Kidney epithelial cell (primary cell): Measurements from ENCODE around the gene ITPKA. TPM values are rescaled to one million over a fixed set of nuclear protein-coding genes. Genes with fewer than 3 reads are reported as not detected.

Experiments
- DNase-seq: peaks from one replicate; pipeline ENCODE4 v3.0.0-alpha.2; 2010; ENCODE audit warnings: low read depth
- H3K27me3 ChIP-seq: 2 replicates; pipeline ENCODE4 v1.6.0; 2011; ENCODE audit warnings: low read length; ENCODE audit not compliant: control insufficient read depth, insufficient read depth
- H3K36me3 ChIP-seq: 2 replicates; pipeline ENCODE4 v1.5.1; 2011; ENCODE audit warnings: low read length; ENCODE audit not compliant: control insufficient read depth, insufficient read depth
- H3K4me3 ChIP-seq: 2 replicates; pipeline ENCODE4 v1.5.1; 2011; ENCODE audit warnings: low read depth, mild to moderate bottlenecking, control low read depth, low read length
- total RNA-seq: library from RNA; depleted of rRNA; stranded (reverse); fragments of >200 nt; gene quantifications from 2 replicates; pipeline ENCODE4 v1.2.3, GENCODE V29; 2015
- TF ChIP-seq, protein P1 (sequence below): IDR thresholded peaks from 2 replicates; pipeline ENCODE4 v1.5.1; 2011; ENCODE audit warnings: mild to moderate bottlenecking, moderate library complexity, low read length, control low read depth, inconsistent platforms; ENCODE audit not compliant: insufficient read depth, poor library complexity, severe bottlenecking

Gene ITPKA
- total RNA-seq, 1 donor from 2014 or later, result 115 TPM

- H3K36me3 ChIP-seq, result peaks cover 1% of the 10 kb centered on the region
- no peak overlapping the region for H3K4me3 ChIP-seq
- no peaks in the 10 kb centered on the region for H3K27me3 ChIP-seq
- TF ChIP-seq, protein P1, sequence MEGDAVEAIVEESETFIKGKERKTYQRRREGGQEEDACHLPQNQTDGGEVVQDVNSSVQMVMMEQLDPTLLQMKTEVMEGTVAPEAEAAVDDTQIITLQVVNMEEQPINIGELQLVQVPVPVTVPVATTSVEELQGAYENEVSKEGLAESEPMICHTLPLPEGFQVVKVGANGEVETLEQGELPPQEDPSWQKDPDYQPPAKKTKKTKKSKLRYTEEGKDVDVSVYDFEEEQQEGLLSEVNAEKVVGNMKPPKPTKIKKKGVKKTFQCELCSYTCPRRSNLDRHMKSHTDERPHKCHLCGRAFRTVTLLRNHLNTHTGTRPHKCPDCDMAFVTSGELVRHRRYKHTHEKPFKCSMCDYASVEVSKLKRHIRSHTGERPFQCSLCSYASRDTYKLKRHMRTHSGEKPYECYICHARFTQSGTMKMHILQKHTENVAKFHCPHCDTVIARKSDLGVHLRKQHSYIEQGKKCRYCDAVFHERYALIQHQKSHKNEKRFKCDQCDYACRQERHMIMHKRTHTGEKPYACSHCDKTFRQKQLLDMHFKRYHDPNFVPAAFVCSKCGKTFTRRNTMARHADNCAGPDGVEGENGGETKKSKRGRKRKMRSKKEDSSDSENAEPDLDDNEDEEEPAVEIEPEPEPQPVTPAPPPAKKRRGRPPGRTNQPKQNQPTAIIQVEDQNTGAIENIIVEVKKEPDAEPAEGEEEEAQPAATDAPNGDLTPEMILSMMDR, result no peak
- DNase-seq, result no peak
Observed at GRCh38 chr15:41480396-41481140, 13.1 kb upstream of the ITPKA start.

DNA sequence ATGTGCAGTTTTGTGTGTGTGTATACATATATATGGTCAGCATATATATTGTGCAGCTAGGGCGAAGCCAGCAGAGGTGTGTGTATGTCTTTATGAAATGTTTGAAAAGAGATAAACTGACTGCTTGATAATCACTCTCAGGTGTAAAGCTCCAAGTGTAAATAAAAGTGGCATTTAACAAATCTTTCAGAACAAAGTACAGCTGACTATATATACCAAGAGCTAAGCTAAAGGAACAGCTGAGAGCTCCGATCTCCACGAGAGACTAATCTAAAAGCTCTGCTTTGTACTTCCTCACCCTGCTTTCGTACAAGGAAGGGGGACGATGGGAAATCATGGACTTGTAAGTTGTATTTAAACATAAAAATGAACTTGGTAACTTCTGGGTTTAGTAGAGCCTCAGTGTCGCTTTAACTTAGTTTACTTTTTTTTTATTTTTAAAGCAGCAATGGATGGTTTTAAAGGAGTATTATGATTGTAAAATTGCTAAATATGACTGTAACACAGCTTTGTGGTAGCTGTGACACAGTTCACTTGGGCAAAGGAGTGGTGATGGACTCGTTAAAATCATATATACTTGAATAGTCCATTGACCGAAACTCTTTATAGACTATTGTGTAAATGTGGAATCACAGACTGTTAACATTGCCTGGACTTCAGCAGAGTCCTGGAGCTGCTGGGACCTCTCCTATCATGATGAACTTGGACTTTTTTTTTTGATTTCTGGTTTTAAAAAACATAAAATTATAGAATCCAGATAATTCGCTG is 11.4 kb upstream of the ITPKA start:
- Histone ChIP-seq H3K27me3 (no peaks in the 10 kb centered on the region), H3K36me3 (no peaks in the 10 kb centered on the region), H3K4me3 (no peak overlapping the region)
- DNase-seq, result no peak
- TF ChIP-seq, protein P1, result no peak

- no peaks in the 10 kb centered on the region for H3K36me3 ChIP-seq
Observed at GRCh38 chr15:41483115-41483514, 10.6 kb upstream of the ITPKA start.

DNA sequence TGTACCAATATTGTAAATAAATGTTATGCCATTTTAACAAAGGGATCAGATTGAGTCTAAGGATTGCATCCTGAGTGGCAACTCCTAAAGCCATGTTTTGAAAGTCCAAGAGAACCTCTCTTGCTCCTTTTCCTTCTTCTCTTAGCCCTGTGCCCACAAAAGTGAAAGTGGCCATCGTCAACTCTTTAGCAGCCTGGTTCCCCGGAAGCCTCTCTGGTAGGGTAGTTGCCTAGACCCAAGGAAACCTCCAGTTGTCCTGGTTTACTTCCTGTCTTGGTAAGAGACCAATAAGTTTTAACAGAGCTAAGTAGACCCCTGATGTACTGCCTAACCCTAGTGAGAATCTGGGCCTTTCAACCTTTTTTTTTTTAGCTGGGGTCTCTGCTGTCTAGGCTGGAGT is 10.2 kb upstream of the ITPKA start:
- H3K4me3 ChIP-seq, result no peak overlapping the region
- H3K27me3 ChIP-seq, result no peaks in the 10 kb centered on the region
- TF ChIP-seq, protein P1, result no peak
- no peaks in the 10 kb centered on the region for H3K36me3 ChIP-seq
- no peak for DNase-seq

More at GRCh38 chr15:41483115-41483514, 10.6 kb upstream of the ITPKA start:
- DNase-seq, result no peak
- TF ChIP-seq, protein P1, result no peak
- Histone ChIP-seq H3K27me3 (no peaks in the 10 kb centered on the region), H3K4me3 (no peak overlapping the region)

DNA sequence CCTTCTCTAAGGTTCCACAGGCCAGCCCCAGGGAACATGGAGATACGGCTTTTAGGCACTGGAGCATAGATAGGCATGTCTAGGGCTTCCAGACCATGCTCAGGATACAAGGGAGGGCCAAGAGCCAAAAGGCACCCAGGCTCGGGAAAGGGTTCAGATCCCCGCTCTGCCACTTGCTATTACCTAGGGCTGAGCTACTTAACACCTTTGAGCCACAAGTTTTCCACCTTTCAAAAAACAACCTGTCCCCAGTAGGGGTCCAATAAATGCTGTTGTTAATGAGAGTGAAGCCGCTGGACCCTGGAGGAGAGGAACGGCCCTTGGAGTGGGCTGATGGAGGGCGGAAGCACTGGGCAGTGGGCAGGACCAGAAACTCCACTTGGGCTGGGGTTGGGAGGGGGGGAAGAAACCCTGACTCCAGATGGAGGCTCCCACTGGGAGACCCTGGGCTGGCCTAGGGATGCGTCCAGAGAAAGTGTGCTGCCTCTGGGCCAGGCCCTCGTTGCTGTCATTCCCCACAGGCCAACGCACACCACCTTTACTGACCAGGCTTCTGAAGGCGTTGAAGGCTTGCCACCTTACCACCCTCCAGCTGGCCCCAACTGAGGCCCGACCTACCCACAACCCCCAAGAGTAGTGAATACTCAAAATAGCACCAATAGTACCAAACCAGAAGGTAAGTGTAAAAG is 8.6 kb upstream of the ITPKA start:
- Histone ChIP-seq H3K4me3 (no peak overlapping the region), H3K36me3 (no peaks in the 10 kb centered on the region), H3K27me3 (no peaks in the 10 kb centered on the region)
- TF ChIP-seq, protein P1, result no peak
- DNase-seq, result no peak
